ENCODE measurements around the gene P3H3. TPM values are rescaled to one million over a fixed set of nuclear protein-coding genes. Genes with fewer than 3 reads are reported as not detected.

P3H3 gene
- total RNA-seq, 1 donor from 2014 or later: 37.3 TPM

- no peaks in the 10 kb centered on the region for H3K27me3 ChIP-seq
- no peak overlapping the region for H3K4me3 ChIP-seq
- intact Hi-C loops (cut with DNase I): no loop called here
- peaks cover 0 to 22% of the 10 kb centered on the region in 2 donors for H3K36me3 ChIP-seq
- peaks cover 10% of the 10 kb centered on the region for H3K4me1 ChIP-seq
- no peak overlapping the region for H3K27ac ChIP-seq
- no peak for DNase-seq (ENCODE audit: extremely low spot score in 2 of 2)
- H3K9me3 ChIP-seq: no peaks in the 10 kb centered on the region
- TF ChIP-seq POLR2A (IDR thresholded peaks at IDR 0.05): no peak
- TF ChIP-seq POLR2AphosphoS5 (IDR thresholded peaks at IDR 0.05; ENCODE audit: insufficient read depth in 1 of 2, low read depth in 1 of 2): no peak
These were observed 6.0 kb downstream of the P3H3 start for GRCh38 chr12:6834254-6834653.

- DNase-seq (ENCODE audit: extremely low spot score in 2 of 2): no peak
- Histone ChIP-seq H3K27ac (no peak overlapping the region), H3K4me3 (no peak overlapping the region), H3K36me3 (peaks cover 0 to 22% of the 10 kb centered on the region in 2 donors), H3K9me3 (no peaks in the 10 kb centered on the region), H3K4me1 (peaks cover 4% of the 10 kb centered on the region), H3K27me3 (no peaks in the 10 kb centered on the region)
- intact Hi-C loops (cut with DNase I): no loop called here
- no peak for TF ChIP-seq POLR2AphosphoS5 (IDR thresholded peaks at IDR 0.05; ENCODE audit: insufficient read depth in 1 of 2, low read depth in 1 of 2)
- TF ChIP-seq CTCF (IDR thresholded peaks at IDR 0.05): no peak
- no peak for TF ChIP-seq POLR2A (IDR thresholded peaks at IDR 0.05)
These were observed 6.7 kb downstream of the P3H3 start for GRCh38 chr12:6834873-6835272.

GRCh38 chr12:6836851-6837250 lies 8.6 kb downstream of the P3H3 start:
- intact Hi-C loops (cut with DNase I): no loop called here

GRCh38 chr12:6837370-6838060 lies 9.3 kb downstream of the P3H3 start:
- no peak for TF ChIP-seq CTCF (IDR thresholded peaks at IDR 0.05)
- no peak for TF ChIP-seq POLR2AphosphoS5 (IDR thresholded peaks at IDR 0.05; ENCODE audit: insufficient read depth in 1 of 2, low read depth in 1 of 2)
- TF ChIP-seq POLR2A (IDR thresholded peaks at IDR 0.05): no peak
- no peak overlapping the region for H3K27ac ChIP-seq
- no peak overlapping the region for H3K4me3 ChIP-seq
- H3K36me3 ChIP-seq: peaks cover 0 to 22% of the 10 kb centered on the region in 2 donors
- intact Hi-C loops (cut with DNase I): no loop called here
- DNase-seq (ENCODE audit: extremely low spot score in 2 of 2): no peak
- no peaks in the 10 kb centered on the region for H3K27me3 ChIP-seq
- no peaks in the 10 kb centered on the region for H3K4me1 ChIP-seq
- no peaks in the 10 kb centered on the region for H3K9me3 ChIP-seq

More at GRCh38 chr12:6836851-6837250, 8.6 kb downstream of the P3H3 start:
- Histone ChIP-seq H3K9me3 (no peaks in the 10 kb centered on the region), H3K27ac (no peak overlapping the region), H3K36me3 (peaks cover 0 to 22% of the 10 kb centered on the region in 2 donors), H3K4me1 (no peaks in the 10 kb centered on the region), H3K27me3 (no peaks in the 10 kb centered on the region), H3K4me3 (no peak overlapping the region)
- TF ChIP-seq CTCF (IDR thresholded peaks at IDR 0.05): no peak
- TF ChIP-seq POLR2AphosphoS5 (IDR thresholded peaks at IDR 0.05; ENCODE audit: insufficient read depth in 1 of 2, low read depth in 1 of 2): no peak
- TF ChIP-seq POLR2A (IDR thresholded peaks at IDR 0.05): no peak
- DNase-seq (ENCODE audit: extremely low spot score in 2 of 2): no peak

- H3K4me1 ChIP-seq: no peaks in the 10 kb centered on the region
- H3K27me3 ChIP-seq: no peaks in the 10 kb centered on the region
- no peak overlapping the region for H3K4me3 ChIP-seq
- no peak overlapping the region for H3K27ac ChIP-seq
- intact Hi-C loops (cut with DNase I): no loop called here
- H3K9me3 ChIP-seq: no peaks in the 10 kb centered on the region
- no peak for DNase-seq (ENCODE audit: extremely low spot score in 2 of 2)
- TF ChIP-seq CTCF (IDR thresholded peaks at IDR 0.05) (no peak), POLR2AphosphoS5 (IDR thresholded peaks at IDR 0.05; ENCODE audit: insufficient read depth in 1 of 2, low read depth in 1 of 2) (no peak), POLR2A (IDR thresholded peaks at IDR 0.05) (no peak)
- H3K36me3 ChIP-seq: peaks cover 0 to 17% of the 10 kb centered on the region in 2 donors
These were observed 10.6 kb downstream of the P3H3 start for GRCh38 chr12:6838854-6839253.
